Trophoblast cell (in vitro differentiated cells and primary cell): Measurements from ENCODE around the gene OOSP1.

Source experiments
- DNase-seq, 2 donors: peaks; one replicate each; pipeline ENCODE4 v3.0.0-alpha.2; 2016
- H2AFZ ChIP-seq: 2 replicates; pipeline ENCODE4 v1.6.1; 2013; ENCODE audit warnings: low read length, moderate library complexity, mild to moderate bottlenecking; ENCODE audit not compliant: insufficient read depth, poor library complexity
- H2AK5ac ChIP-seq: 2 replicates; pipeline ENCODE4 v1.6.1; 2013; ENCODE audit warnings: mild to moderate bottlenecking, low read length
- H2BK120ac ChIP-seq: 2 replicates; pipeline ENCODE4 v1.6.1; 2013; ENCODE audit warnings: low read length, mild to moderate bottlenecking, moderate library complexity; ENCODE audit not compliant: insufficient read depth, poor library complexity
- H2BK12ac ChIP-seq: 2 replicates; pipeline ENCODE4 v1.6.1; 2013; ENCODE audit warnings: mild to moderate bottlenecking, low read length, moderate library complexity
- H2BK5ac ChIP-seq: 2 replicates; pipeline ENCODE4 v1.6.1; 2013; ENCODE audit warnings: low read length, low read depth, moderate library complexity, mild to moderate bottlenecking; ENCODE audit not compliant: poor library complexity
- H3K14ac ChIP-seq: 2 replicates; pipeline ENCODE4 v1.6.1; 2013; ENCODE audit warnings: mild to moderate bottlenecking, low read length
- H3K18ac ChIP-seq: 2 replicates; pipeline ENCODE4 v1.6.1; 2013; ENCODE audit warnings: mild to moderate bottlenecking, low read length
- H3K23ac ChIP-seq: 2 replicates; pipeline ENCODE4 v1.6.1; 2013; ENCODE audit warnings: low read length
- H3K27ac ChIP-seq: 2 replicates; pipeline ENCODE4 v1.5.1; 2013; ENCODE audit warnings: low read depth, mild to moderate bottlenecking, inconsistent platforms, low read length, moderate library complexity
- H3K27me3 ChIP-seq: 2 replicates; pipeline ENCODE4 v1.6.1; 2013; ENCODE audit warnings: inconsistent platforms, mild to moderate bottlenecking, low read length, moderate library complexity; ENCODE audit not compliant: insufficient read depth
- H3K36me3 ChIP-seq, 2 experiments: 1 replicate in 1 of 2; 2 replicates in 1 of 2; pipeline ENCODE4 v1.6.1; 2013; ENCODE audit warnings: low read length in 2 of 2, mild to moderate bottlenecking in 2 of 2, moderate library complexity in 1 of 2; ENCODE audit not compliant: insufficient read depth in 2 of 2, control insufficient read depth in 1 of 2
- H3K4ac ChIP-seq: 2 replicates; pipeline ENCODE4 v1.6.1; 2013; ENCODE audit warnings: low read depth, mild to moderate bottlenecking, low read length, moderate library complexity
- H3K4me1 ChIP-seq, 2 experiments: 1 replicate in 1 of 2; 2 replicates in 1 of 2; pipeline ENCODE4 v1.6.1; 2013; ENCODE audit warnings: low read length in 2 of 2, mild to moderate bottlenecking in 2 of 2, moderate library complexity in 1 of 2; ENCODE audit not compliant: insufficient read depth in 2 of 2, control insufficient read depth in 1 of 2
- H3K4me2 ChIP-seq: 2 replicates; pipeline ENCODE4 v1.6.1; 2013; ENCODE audit warnings: inconsistent platforms, mild to moderate bottlenecking, low read length, moderate library complexity
- H3K4me3 ChIP-seq: 2 replicates; pipeline ENCODE4 v1.5.1; 2013; ENCODE audit warnings: mild to moderate bottlenecking, low read depth, low read length, inconsistent platforms
- H3K79me1 ChIP-seq: one replicate; pipeline ENCODE4 v1.6.1; 2013; ENCODE audit warnings: low read length
- H3K79me2 ChIP-seq: 2 replicates; pipeline ENCODE4 v1.6.1; 2013; ENCODE audit warnings: low read length, mild to moderate bottlenecking; ENCODE audit not compliant: control insufficient read depth, insufficient read depth, poor library complexity
- H3K9ac ChIP-seq: 2 replicates; pipeline ENCODE4 v1.6.1; 2013; ENCODE audit warnings: mild to moderate bottlenecking, low read length
- H3K9me3 ChIP-seq: 2 replicates; pipeline ENCODE4 v1.6.1; 2013; ENCODE audit warnings: low read depth, mild to moderate bottlenecking, control low read depth, inconsistent platforms, low read length; ENCODE audit not compliant: insufficient read depth
- H4K12ac ChIP-seq: 2 replicates; pipeline ENCODE4 v1.6.1; 2013; ENCODE audit warnings: low read depth, mild to moderate bottlenecking, low read length, moderate library complexity
- H4K8ac ChIP-seq: 2 replicates; pipeline ENCODE4 v1.6.1; 2013; ENCODE audit warnings: low read depth, mild to moderate bottlenecking, low read length, moderate library complexity
- H4K91ac ChIP-seq: one replicate; pipeline ENCODE4 v1.6.1; 2013; ENCODE audit warnings: low read depth, mild to moderate bottlenecking, low read length, moderate library complexity
- WGBS: extraction: QIAGEN DNeasy Blood & Tissue Kit; methylation state at CpG from one replicate; pipeline ENCODE4 v1.1.7; 2013; ENCODE audit warnings: missing lambda C conversion rate; ENCODE audit not compliant: insufficient read length, insufficient coverage; ENCODE audit errors: extremely low coverage; 5-methylcytosine and 5-hydroxymethylcytosine counted together

The OOSP1 gene

DNA sequence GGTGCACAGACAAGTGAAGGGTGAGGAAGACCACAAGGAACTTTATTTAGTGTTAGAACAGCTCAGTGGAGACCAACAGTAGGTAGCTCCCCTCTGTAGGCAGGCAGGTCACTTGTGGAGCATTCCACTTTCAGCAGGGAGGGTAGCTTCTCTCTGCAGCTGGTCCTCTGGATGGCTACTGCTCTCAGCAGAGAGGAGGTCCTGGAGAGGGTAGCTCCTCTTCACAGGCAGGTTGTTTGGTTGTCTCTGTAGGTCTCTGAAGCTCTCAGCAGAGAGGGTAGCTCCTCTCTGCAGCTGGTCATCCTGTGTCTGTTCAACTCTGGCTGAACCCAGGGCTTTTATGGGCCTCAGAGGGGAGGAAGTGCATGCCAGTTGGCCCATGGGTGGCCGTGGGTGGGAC is 6.5 kb upstream of the OOSP1 start:
- DNase-seq: no peak
- Histone ChIP-seq H2BK12ac (no peak overlapping the region), H3K23ac (no peak overlapping the region), H3K4ac (no peak overlapping the region), H3K9ac (no peak overlapping the region), H2BK120ac (no peak overlapping the region), H3K14ac (no peak overlapping the region), H2BK5ac (no peak overlapping the region), H4K91ac (no peak overlapping the region), H3K27me3 (no peaks in the 10 kb centered on the region), H3K27ac (no peak overlapping the region), H3K18ac (no peak overlapping the region), H4K8ac (no peak overlapping the region), H2AK5ac (no peak overlapping the region), H3K79me1 (no peaks in the 10 kb centered on the region), H3K79me2 (no peaks in the 10 kb centered on the region), H3K4me3 (no peak overlapping the region), H3K36me3 (no peaks in the 10 kb centered on the region), H4K12ac (no peak overlapping the region), H2AFZ (no peak overlapping the region), H3K4me2 (no peak overlapping the region), H3K9me3 (peaks cover 9% of the 10 kb centered on the region), H3K4me1 (no peaks in the 10 kb centered on the region)
- WGBS: no CpG with 5 or more reads among the region's 1 CpG

DNA sequence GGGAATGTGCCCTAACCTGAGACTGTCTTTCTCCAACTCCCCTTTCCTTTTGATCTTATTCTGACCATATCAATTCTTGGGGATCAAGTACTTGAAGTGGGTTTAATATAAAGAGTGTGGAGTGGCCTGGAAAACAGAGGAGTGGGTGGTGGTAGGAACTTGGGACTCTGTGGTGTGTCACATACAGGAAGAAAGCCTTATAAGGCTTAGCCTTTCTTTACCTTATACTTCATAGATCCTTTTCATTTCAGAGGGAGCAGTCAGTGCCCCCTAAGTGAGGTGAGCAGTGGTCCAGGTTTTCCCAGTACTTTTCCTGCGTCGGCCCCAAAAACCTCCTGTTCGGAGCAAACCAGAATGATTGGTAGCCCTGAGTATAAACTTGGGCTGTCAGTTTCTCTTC is 486 bp downstream of the OOSP1 start:
- WGBS: no CpG with 5 or more reads among the region's 3 CpGs
- Histone ChIP-seq H3K27ac (no peak overlapping the region), H3K79me1 (no peaks in the 10 kb centered on the region), H3K23ac (no peak overlapping the region), H3K9ac (no peak overlapping the region), H3K4me3 (no peak overlapping the region), H2AK5ac (no peak overlapping the region), H3K27me3 (no peaks in the 10 kb centered on the region), H4K91ac (no peak overlapping the region), H3K9me3 (no peaks in the 10 kb centered on the region), H3K14ac (no peak overlapping the region), H2BK5ac (no peak overlapping the region), H3K79me2 (no peaks in the 10 kb centered on the region), H4K8ac (no peak overlapping the region), H3K4ac (no peak overlapping the region), H3K4me1 (no peaks in the 10 kb centered on the region), H3K36me3 (no peaks in the 10 kb centered on the region), H2BK120ac (no peak overlapping the region), H3K18ac (no peak overlapping the region), H2AFZ (no peak overlapping the region), H4K12ac (no peak overlapping the region), H3K4me2 (no peak overlapping the region), H2BK12ac (no peak overlapping the region)
- no peak for DNase-seq

DNA sequence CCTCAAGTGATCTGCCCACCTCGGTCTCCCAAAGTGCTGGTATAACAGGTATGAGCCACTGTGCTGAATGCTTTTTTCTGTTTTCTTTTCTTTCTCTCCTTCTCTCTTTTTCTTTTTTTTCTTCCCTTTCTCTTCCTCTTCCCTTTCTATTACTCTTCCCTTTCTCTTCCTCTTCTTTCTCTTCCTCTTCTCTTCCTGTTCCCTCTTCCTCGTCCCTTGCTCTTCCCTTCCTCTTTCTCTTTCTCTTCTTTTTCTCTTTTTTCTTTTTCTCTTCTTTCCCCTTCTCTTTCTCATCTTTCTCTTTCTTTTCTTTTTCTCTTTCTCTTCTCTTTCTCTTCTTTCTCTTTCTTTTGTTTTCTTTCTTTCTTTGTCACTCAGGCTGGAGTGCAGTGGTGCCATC is 1.2 kb downstream of the OOSP1 start:
- H2AFZ ChIP-seq: no peak overlapping the region
- DNase-seq: no peak
- no peak overlapping the region for H2AK5ac ChIP-seq
- WGBS: no CpG with 5 or more reads among the region's 2 CpGs
- no peak overlapping the region for H3K4me3 ChIP-seq
- H3K27me3 ChIP-seq: no peaks in the 10 kb centered on the region
- no peaks in the 10 kb centered on the region for H3K9me3 ChIP-seq
- H2BK120ac ChIP-seq: no peak overlapping the region
- H3K27ac ChIP-seq: no peak overlapping the region
- H4K8ac ChIP-seq: no peak overlapping the region
- no peaks in the 10 kb centered on the region for H3K79me2 ChIP-seq
- no peaks in the 10 kb centered on the region for H3K4me1 ChIP-seq
- H4K91ac ChIP-seq: no peak overlapping the region
- H3K23ac ChIP-seq: no peak overlapping the region
- no peak overlapping the region for H3K4ac ChIP-seq
- no peak overlapping the region for H3K18ac ChIP-seq
- H2BK12ac ChIP-seq: no peak overlapping the region
- H3K14ac ChIP-seq: no peak overlapping the region
- H3K36me3 ChIP-seq: no peaks in the 10 kb centered on the region
- H2BK5ac ChIP-seq: no peak overlapping the region
- no peak overlapping the region for H4K12ac ChIP-seq
- H3K79me1 ChIP-seq: no peaks in the 10 kb centered on the region
- no peak overlapping the region for H3K4me2 ChIP-seq
- H3K9ac ChIP-seq: no peak overlapping the region

DNA sequence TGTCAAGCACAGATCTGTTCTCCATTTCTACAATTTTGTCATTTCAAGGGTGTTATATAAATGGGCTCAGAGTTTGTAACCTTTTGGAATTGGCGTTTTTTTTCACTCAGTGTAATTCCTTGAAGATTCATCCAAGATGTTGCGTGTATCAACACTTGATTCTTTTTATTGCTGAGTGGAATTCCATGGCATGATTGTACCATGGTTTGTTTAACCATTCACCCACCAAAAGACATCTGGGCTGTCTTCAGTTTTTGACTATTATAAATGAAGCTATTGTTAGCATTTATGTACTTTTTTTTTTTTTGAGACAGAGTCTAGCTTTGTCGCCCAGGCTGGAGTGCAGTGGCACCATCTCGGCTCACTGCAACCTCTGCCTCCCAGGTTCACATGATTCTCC is 2.9 kb downstream of the OOSP1 start:
- WGBS: no CpG with 5 or more reads among the region's 4 CpGs

More for the DNA sequence above, 2.9 kb downstream of the OOSP1 start:
- Histone ChIP-seq H3K4me3 (no peak overlapping the region), H3K4me1 (no peaks in the 10 kb centered on the region), H2BK12ac (no peak overlapping the region), H3K27ac (no peak overlapping the region), H3K36me3 (no peaks in the 10 kb centered on the region), H3K9ac (no peak overlapping the region), H3K4me2 (no peak overlapping the region), H3K23ac (no peak overlapping the region), H3K14ac (no peak overlapping the region), H2AK5ac (no peak overlapping the region), H2AFZ (no peak overlapping the region), H3K79me1 (no peaks in the 10 kb centered on the region), H3K27me3 (no peaks in the 10 kb centered on the region), H2BK5ac (no peak overlapping the region), H2BK120ac (no peak overlapping the region), H3K18ac (no peak overlapping the region), H4K8ac (no peak overlapping the region), H3K79me2 (no peaks in the 10 kb centered on the region), H3K9me3 (no peaks in the 10 kb centered on the region), H4K12ac (no peak overlapping the region), H4K91ac (no peak overlapping the region), H3K4ac (no peak overlapping the region)
- DNase-seq: no peak
